GM18507 (cell line): ENCODE results near the gene ABCG4.
"Not testable (repeated sequence)": the region's sequence is repeated elsewhere in the genome, so short reads cannot be mapped to it uniquely, and the experiment has no call there.

Experiments
- DNase-seq: peaks from one replicate; pipeline ENCODE4 v3.0.0; 2011; ENCODE audit warnings: low read depth; ENCODE audit not compliant: insufficient read length; ENCODE audit errors: extremely low spot score
- FAIRE-seq: peaks from 2 replicates; lab custom pipeline; 2011; peaks lifted over from hg19 to GRCh38; lab: Jason Lieb, UNC

ABCG4 gene

GRCh38 chr11:119178166-119178680, 29.4 kb downstream of the ABCG4 start:
- FAIRE-seq, result no peak
- DNase-seq, result no peak

- DNase-seq, result no peak
- no peak for FAIRE-seq
Observed at GRCh38 chr11:119179342-119179741, 30.5 kb downstream of the ABCG4 start.

- no peak for FAIRE-seq
- no peak for DNase-seq
Observed at GRCh38 chr11:119179983-119180382, 31.1 kb downstream of the ABCG4 start.

- DNase-seq (no peak), FAIRE-seq (no peak)
Observed at GRCh38 chr11:119180729-119181676, 32.2 kb downstream of the ABCG4 start.

- FAIRE-seq, result no peak
Observed at GRCh38 chr11:119181677-119182412, 33.0 kb downstream of the ABCG4 start.

GRCh38 chr11:119184399-119184798, 35.5 kb downstream of the ABCG4 start:
- DNase-seq, FAIRE-seq: not testable (repeated sequence)

More at GRCh38 chr11:119181677-119182412, 33.0 kb downstream of the ABCG4 start:
- DNase-seq, result no peak

GRCh38 chr11:119185981-119186634, 37.3 kb downstream of the ABCG4 start:
- DNase-seq (no peak), FAIRE-seq (no peak)

- DNase-seq (no peak), FAIRE-seq (no peak)
Observed at GRCh38 chr11:119187123-119187892, 38.5 kb downstream of the ABCG4 start.

GRCh38 chr11:119188067-119188466, 39.2 kb downstream of the ABCG4 start:
- FAIRE-seq (no peak), DNase-seq (no peak)

- no peak for DNase-seq
- no peak for FAIRE-seq
Observed at GRCh38 chr11:119188887-119189286, 40.0 kb downstream of the ABCG4 start.

- no peak for DNase-seq
- no peak for FAIRE-seq
Observed at GRCh38 chr11:119189393-119189792, 40.5 kb downstream of the ABCG4 start.

- DNase-seq (no peak), FAIRE-seq (no peak)
Observed at GRCh38 chr11:119190531-119190930, 41.7 kb downstream of the ABCG4 start.

GRCh38 chr11:119191265-119191664, 42.4 kb downstream of the ABCG4 start:
- DNase-seq, FAIRE-seq: not testable (repeated sequence)

- FAIRE-seq, result no peak
- no peak for DNase-seq
Observed at GRCh38 chr11:119192111-119192510, 43.3 kb downstream of the ABCG4 start.

GRCh38 chr11:119193001-119193400, 44.1 kb downstream of the ABCG4 start:
- DNase-seq (no peak), FAIRE-seq (no peak)

- FAIRE-seq (no peak), DNase-seq (no peak)
Observed at GRCh38 chr11:119193626-119194025, 44.8 kb downstream of the ABCG4 start.

GRCh38 chr11:119194811-119195440, 46.1 kb downstream of the ABCG4 start:
- FAIRE-seq (no peak), DNase-seq (no peak)

GRCh38 chr11:119195680-119196079, 46.8 kb downstream of the ABCG4 start:
- FAIRE-seq, result no peak
- no peak for DNase-seq
